GM18502 (cell line): Measurements from ENCODE around the gene ABHD13.
A peak's percentile ranks its signal among the peaks of the same experiment; 100 is the strongest.
"Not testable (repeated sequence)": the region's sequence is repeated elsewhere in the genome, so short reads cannot be mapped to it uniquely, and the experiment has no call there.

Experiments used
- ATAC-seq: cut with Tn5 transposase; IDR thresholded peaks from one replicate; pipeline ENCODE4 v1.9.1; 2021; ENCODE audit warnings: mild to moderate bottlenecking; ENCODE audit not compliant: unreplicated experiment, poor library complexity

Gene ABHD13

DNA sequence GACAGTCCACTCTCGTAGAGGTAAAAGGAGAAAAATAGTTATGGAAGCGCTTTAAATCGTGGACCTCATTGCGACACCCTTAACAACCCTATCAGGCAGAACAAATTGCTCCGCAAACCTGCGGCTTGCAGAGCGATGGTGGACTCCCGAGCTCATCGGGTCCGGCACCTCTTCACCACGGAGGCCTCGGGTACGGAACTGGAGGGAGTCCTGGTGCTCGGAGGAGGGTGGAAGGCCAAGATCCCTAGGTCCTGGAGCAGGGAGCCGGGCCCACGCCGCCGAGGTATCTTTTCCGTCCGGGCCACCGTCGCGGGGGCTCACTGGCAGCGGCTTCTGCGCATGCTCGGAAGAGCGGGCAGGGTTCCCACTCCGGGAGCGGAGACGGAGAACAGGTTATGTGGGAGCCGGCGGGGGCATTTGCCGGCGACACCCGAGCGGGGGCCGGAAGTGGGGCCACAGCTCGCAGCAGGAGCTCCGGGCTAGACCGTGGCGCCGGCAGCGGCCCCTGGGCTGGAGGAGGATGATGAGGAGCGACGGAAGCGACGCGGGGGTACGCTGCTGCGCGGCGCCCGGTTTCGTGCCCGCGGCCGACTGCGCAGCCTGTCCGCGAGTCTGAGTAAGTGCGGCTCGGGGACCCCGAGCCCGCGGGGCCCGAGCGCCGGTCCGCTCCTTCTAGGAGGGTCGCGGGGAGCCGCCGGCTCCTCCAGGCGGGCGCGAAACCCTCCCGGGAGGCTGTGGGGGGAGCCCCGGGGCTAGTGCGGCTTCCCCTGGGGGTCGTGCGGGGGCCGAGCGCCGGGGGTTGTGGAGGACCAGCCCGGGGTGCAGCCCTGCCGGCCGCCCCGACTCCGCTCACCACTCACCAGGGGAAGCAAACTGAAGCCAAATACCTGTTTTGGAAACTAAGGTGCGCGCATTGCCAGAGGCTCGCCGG is at the start of gene ABHD13:
TSS of gene ABHD13 (plus strand) at position 349 of the 931 bp plus-strand sequence. CDS start 10,827 bp downstream, outside the sequence.
- peak; percentile 84 for ATAC-seq

DNA sequence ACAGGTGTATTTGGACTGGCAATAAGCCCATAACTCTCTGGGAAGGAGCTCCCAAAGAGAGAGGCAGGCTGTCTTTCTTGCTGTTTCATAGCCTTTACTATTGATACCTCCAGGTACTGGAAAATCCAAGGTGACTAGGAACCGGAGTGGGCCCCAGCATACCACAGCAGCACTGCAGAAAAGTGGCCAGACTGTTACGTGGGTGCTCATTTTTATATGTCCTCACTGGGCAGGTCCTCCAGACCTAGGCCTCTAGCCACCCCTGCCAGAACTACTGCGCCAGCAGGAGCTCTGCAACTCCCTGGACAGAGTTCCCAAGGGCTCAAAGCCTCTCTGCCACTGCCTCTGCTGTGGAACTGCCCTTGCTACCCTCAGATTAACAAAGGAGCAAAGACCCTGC is 49.3 kb upstream of the ABHD13 start:
- no peak for ATAC-seq

DNA sequence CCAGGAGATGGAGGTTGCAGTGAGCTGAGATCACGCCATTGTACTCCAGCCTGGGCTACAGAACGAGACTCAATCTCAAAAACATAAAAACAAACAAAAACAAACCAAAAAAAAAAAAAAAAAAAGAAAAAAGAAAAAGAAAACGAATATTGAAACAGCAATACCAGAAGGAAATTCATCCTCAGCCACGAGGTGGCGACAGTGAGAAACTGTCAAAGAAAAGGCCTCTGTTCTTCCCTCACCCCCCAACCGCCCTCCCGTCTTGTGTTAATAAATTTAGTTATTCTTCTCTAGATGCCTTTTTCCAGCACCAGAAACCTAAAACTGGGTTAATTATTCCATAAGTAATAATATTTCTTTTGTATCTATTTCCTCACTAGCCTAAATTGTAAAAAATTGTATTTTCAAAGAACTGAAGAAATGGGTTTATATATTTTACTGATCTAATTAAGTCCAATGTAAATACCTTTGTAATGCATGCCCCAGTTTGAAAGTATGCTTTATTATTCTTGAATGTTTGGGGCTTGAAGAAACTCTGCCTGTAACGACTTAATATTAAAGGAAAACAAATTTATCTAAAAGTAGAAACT is 41.4 kb upstream of the ABHD13 start:
- ATAC-seq = peak; percentile 81

DNA sequence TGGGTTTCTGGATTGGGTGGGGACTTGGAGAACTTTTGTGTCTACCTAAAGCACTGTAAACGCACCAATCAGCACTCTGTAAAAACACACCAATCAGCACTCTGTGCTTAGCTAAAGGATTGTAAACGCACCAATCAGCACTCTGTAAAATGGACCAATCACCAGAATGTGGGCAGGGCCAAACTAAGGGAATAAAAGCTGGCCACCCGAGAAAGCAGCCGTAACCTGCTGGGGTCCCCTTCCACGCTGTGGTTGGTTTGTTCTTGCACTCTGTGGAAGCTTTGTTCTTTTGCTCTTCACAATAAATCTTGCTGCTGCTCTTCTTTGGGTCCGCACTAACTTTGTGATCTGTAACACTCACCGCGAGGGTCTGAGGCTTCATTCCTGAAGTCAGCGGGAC is 40.1 kb upstream of the ABHD13 start:
- no peak for ATAC-seq

DNA sequence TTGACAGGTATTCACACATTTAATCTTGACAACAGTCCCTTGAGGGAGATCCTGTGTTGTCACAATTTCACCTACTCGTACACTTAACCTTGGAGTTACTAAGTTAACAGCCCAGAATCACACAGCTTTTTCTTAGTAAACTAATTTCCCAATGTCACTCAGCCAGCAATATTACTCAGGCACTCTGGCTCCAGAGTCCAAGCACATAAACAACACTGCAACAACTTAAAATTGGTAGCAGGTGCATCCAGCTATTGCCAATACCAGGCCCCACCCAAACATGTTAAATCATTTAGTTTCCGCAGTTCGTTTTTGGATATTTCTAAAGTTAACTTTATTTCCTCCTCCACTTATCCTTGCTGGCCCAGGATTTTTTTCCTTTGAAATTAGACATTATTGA is 35.5 kb upstream of the ABHD13 start:
- no peak for ATAC-seq

GRCh38 chr13:108185223-108185622 is 33.0 kb upstream of the ABHD13 start:
- no peak for ATAC-seq

GRCh38 chr13:108188260-108188659 is 29.9 kb upstream of the ABHD13 start:
- no peak for ATAC-seq

DNA sequence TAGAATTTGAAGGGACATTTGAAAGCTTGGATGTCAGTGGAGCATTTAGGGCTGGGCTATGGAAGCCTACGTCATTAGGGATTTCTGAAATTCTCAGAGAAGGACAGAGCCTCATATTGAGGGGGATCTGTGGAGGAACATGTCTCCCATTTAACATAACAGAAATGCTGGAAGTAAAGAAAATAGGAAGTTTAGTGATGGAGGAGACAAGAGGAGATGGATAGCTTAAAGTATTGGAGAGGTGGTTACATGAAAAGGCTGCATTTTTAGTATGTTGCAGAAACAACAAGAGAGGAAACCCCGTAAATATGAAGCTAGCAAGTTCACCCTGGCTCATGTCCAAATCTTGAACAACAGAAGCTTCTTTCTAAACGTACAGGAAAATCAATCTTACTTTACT is 27.3 kb upstream of the ABHD13 start:
- ATAC-seq = no peak

- ATAC-seq = no peak
These were observed 24.4 kb upstream of the ABHD13 start for GRCh38 chr13:108193806-108194205.

DNA sequence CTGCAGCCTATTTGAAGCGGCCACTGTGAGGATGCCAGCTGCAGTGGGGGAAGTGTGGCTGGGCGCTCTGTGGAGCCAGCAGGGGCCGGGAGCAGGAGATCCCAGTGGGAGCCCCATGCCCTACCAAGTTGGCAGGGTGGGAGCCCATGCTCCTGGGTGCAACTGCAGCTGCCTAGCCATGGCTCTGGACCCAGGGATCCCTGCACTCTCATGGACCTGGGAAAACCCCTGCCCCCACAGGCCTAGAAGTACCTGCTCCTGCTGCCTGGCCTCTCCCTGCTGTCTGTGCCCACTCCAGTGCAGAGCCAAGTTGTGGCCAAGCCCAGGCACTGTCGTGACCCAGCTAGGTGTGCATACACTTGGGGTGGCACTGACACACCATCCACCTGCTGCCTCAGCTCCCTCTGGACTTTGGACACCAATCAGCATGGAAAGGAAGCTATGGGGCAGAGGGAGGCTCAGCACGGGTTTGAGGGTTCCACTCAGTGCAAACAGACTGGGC is 23.7 kb upstream of the ABHD13 start:
- ATAC-seq = no peak

DNA sequence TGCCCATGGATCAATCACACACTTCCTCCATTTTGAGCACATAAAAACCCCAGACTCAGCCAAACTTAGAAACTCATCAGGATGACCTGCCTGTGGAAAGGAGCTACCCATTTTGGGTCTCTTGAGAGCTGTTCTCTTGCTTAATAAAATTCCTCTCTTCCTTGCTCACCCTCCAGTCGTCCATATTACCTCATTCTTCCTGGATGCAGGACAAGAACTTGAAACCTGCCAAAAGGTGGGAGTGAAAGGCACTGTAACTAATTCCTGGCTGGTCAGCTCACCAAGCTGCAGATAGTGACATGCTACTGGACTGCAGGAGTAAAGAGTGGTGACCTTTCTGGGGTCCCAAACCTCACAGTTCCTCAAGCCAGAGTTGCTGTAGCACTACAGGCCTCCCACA is 23.0 kb upstream of the ABHD13 start:
- ATAC-seq = no peak

DNA sequence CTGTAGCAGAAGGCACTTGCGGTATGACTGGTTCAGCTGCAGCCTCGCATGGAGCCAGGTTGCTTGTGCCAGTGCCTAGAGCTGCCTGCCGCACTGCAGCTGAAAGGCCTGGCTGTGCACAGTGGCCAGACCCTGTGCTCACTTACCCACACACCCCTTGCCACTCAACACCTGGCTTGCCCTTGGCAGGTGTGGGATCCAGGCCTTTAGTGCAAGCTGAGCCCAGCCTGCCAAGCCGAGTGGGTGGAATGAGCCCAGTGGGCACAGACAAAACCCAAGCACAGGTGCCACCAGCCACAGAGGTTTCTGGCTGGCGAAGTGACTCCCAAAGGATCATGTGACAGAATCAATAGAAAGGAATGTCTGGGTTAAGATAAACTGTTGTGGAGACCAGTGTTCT is 22.3 kb upstream of the ABHD13 start:
- no peak for ATAC-seq

GRCh38 chr13:108200781-108201398 is 17.3 kb upstream of the ABHD13 start:
- ATAC-seq = no peak

GRCh38 chr13:108210551-108210950 is 7.6 kb upstream of the ABHD13 start:
- no peak for ATAC-seq

DNA sequence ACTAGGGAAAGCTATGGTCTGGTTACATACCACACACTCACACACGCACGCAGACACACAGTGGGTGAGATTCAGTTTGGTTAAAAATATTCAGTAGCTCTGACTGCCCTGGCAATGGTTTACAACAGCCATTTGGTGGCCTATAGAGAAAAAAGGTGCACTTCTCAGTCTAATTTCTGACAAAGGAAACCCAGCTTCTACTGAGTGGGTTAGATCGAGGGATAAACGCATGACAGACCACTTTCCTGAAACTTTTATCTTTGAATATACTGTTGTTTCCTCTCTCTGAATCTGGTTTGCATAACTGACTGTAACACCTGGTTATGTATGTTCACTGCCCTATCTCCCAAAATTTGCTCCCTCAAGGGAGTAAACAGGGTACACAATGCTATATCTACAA is 5.3 kb upstream of the ABHD13 start:
- ATAC-seq = peak; percentile 43

- no peak for ATAC-seq
These were observed 4.2 kb upstream of the ABHD13 start for GRCh38 chr13:108213946-108214345.

- ATAC-seq = no peak
These were observed 3.5 kb upstream of the ABHD13 start for GRCh38 chr13:108214441-108215271.

DNA sequence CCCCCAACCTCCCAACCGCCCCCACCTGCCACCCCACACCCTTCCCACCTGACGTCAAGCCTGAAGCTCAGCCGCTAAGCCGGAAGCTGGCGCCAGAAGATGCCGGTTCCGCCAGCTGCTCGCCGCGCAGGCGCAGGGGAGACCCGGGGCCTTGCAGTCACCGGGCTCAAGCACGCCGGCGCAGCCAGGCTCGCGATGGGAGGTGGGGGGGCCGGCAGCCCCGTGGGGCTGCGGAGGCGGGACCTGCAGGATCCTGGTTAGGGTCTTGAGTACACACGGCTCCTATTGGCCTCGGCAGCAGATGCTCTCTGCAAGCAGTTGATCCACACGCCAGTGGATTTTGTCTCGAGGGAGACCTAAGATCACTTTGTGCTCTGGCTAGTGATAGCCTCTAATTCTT is 2.8 kb upstream of the ABHD13 start, which contains the start of gene LIG4:
TSS of gene LIG4 (minus strand) at position 101 of the 400 bp plus-strand sequence. CDS start 4,268 bp downstream, outside the sequence.
- peak; percentile 69 for ATAC-seq

- ATAC-seq = not testable (repeated sequence)
These were observed 717 bp upstream of the ABHD13 start for GRCh38 chr13:108217307-108218043.
